ENCODE measurements around the gene CABLES1. TPM values are rescaled to one million over a fixed set of nuclear protein-coding genes. Genes with fewer than 3 reads are reported as not detected.

The CABLES1 gene
- total and polyA plus RNA-seq, 12 donors, result 2.1 to 11.9 (median 5.3) TPM

GRCh38 chr18:23115683-23116096 lies 19.6 kb upstream of the CABLES1 start:
- DNase-seq, result peak in 2 of 7 donors; percentile 21 to 37
- Histone ChIP-seq H3K4me1 (replicated peaks in 1 of 2) (peaks cover 0 to 10% of the 10 kb centered on the region in 2 donors), H3K27me3 (peaks cover 4% of the 10 kb centered on the region), H3K9me3 (replicated peaks in 1 of 3) (no peaks in the 10 kb centered on the region), H3K36me3 (replicated peaks in 1 of 2) (no peaks in the 10 kb centered on the region), H3K4me3 (no peak overlapping the region), H3K27ac (no peak overlapping the region)
- intact Hi-C loops (cut with DNase I), result no loop called here
- WGBS, 4 donors, result 34 to 62% (median 41%) methylated on average over 5 of the region's 5 CpGs
- no peak for TF ChIP-seq CTCF (IDR thresholded peaks at IDR 0.05)
- TF ChIP-seq POLR2A (IDR thresholded peaks at IDR 0.05), result no peak

GRCh38 chr18:23121133-23121532 lies 14.2 kb upstream of the CABLES1 start:
- Histone ChIP-seq H3K4me3 (no peak overlapping the region), H3K9me3 (replicated peaks in 1 of 3) (no peaks in the 10 kb centered on the region), H3K4me1 (replicated peaks in 1 of 2) (no peaks in the 10 kb centered on the region), H3K36me3 (replicated peaks in 1 of 2) (no peaks in the 10 kb centered on the region), H3K27me3 (no peaks in the 10 kb centered on the region), H3K27ac (no peak overlapping the region)
- 88 to 95% (median 92%) methylated on average over 8 of the region's 8 CpGs for WGBS, 4 donors
- intact Hi-C loops (cut with DNase I), result no loop called here
- DNase-seq, result no peak
- no peak for TF ChIP-seq POLR2A (IDR thresholded peaks at IDR 0.05)
- no peak for TF ChIP-seq CTCF (IDR thresholded peaks at IDR 0.05)

- no peak overlapping the region for H3K27ac ChIP-seq
- no peaks in the 10 kb centered on the region for H3K36me3 ChIP-seq (replicated peaks in 1 of 2)
- H3K4me1 ChIP-seq (replicated peaks in 1 of 2), result no peaks in the 10 kb centered on the region
- TF ChIP-seq POLR2A (IDR thresholded peaks at IDR 0.05) (no peak), CTCF (IDR thresholded peaks at IDR 0.05) (no peak)
- H3K9me3 ChIP-seq (replicated peaks in 1 of 3), result no peaks in the 10 kb centered on the region
- no peak overlapping the region for H3K4me3 ChIP-seq
- H3K27me3 ChIP-seq, result no peaks in the 10 kb centered on the region
- no peak for DNase-seq
- intact Hi-C loops (cut with DNase I), result no loop called here
- 84 to 86% (median 85%) methylated on average over 15 of the region's 15 CpGs for WGBS, 4 donors
Measured at GRCh38 chr18:23122334-23123229, 12.7 kb upstream of the CABLES1 start.

GRCh38 chr18:23126376-23127056 lies 8.8 kb upstream of the CABLES1 start:
- H3K9me3 ChIP-seq (replicated peaks in 1 of 3), result no peaks in the 10 kb centered on the region
- DNase-seq, result no peak
- H3K4me3 ChIP-seq, result no peak overlapping the region
- TF ChIP-seq CTCF (IDR thresholded peaks at IDR 0.05), result no peak
- 70 to 75% (median 72%) methylated on average over 11 of the region's 11 CpGs for WGBS, 4 donors
- peaks cover 0 to 16% of the 10 kb centered on the region in 2 donors for H3K4me1 ChIP-seq (replicated peaks in 1 of 2)
- intact Hi-C loops (cut with DNase I), result loop anchor here in 1 of 2 donors (5.0 kb wide), 1 partner anchor 256 kb away; no protein-coding TSS in a partner anchor
- H3K27ac ChIP-seq, result no peak overlapping the region
- no peaks in the 10 kb centered on the region for H3K27me3 ChIP-seq
- no peaks in the 10 kb centered on the region for H3K36me3 ChIP-seq (replicated peaks in 1 of 2)

Measured in adrenal gland (tissue), 12 donors.